ENCODE measurements around the gene HPSE2. TPM values are rescaled to one million over a fixed set of nuclear protein-coding genes. Genes with fewer than 3 reads are reported as not detected.

Gene HPSE2
- total RNA-seq, 1 donor from 2014 or later = 10.6 TPM

GRCh38 chr10:98576096-98576495, 659.6 kb downstream of the HPSE2 start:
- Histone ChIP-seq H3K27ac (no peak overlapping the region), H3K4me3 (no peak overlapping the region), H3K4me1 (no peaks in the 10 kb centered on the region), H3K27me3 (no peaks in the 10 kb centered on the region), H3K9me3 (no peaks in the 10 kb centered on the region), H3K36me3 (no peaks in the 10 kb centered on the region)
- no peak for DNase-seq (ENCODE audit: extremely low spot score in 2 of 2)
- intact Hi-C loops (cut with DNase I) = no loop called here
- TF ChIP-seq CTCF (IDR thresholded peaks at IDR 0.05) = no peak
- TF ChIP-seq POLR2A (IDR thresholded peaks at IDR 0.05) = no peak
- no peak for TF ChIP-seq POLR2AphosphoS5 (IDR thresholded peaks at IDR 0.05; ENCODE audit: insufficient read depth in 1 of 2, low read depth in 1 of 2)

DNA sequence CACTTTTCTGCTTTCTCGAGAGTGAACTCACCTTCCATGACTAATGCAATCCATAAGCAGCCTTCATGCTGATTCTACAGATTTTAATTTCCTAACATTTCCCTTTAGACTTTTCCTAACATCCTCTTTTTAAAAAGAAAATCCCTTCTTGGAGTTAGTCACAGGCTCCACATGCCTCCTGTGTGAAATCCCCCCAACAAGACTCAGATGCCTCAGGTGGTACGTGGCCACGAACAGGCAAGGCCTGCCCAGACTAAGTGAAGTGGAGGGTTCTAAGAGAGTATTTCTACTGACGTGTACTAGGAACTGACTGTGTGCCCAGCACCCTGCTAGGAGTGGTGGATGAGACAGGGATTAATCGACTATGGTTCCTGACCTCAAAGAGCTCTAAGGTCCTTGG, 663.1 kb downstream of the HPSE2 start:
- Histone ChIP-seq H3K4me1 (no peaks in the 10 kb centered on the region), H3K9me3 (no peaks in the 10 kb centered on the region), H3K4me3 (no peak overlapping the region), H3K27ac (no peak overlapping the region), H3K27me3 (no peaks in the 10 kb centered on the region), H3K36me3 (no peaks in the 10 kb centered on the region)
- no peak for TF ChIP-seq CTCF (IDR thresholded peaks at IDR 0.05)
- TF ChIP-seq POLR2AphosphoS5 (IDR thresholded peaks at IDR 0.05; ENCODE audit: insufficient read depth in 1 of 2, low read depth in 1 of 2) = no peak
- no peak for TF ChIP-seq POLR2A (IDR thresholded peaks at IDR 0.05)
- DNase-seq (ENCODE audit: extremely low spot score in 2 of 2) = no peak
- intact Hi-C loops (cut with DNase I) = no loop called here

- H3K4me3 ChIP-seq = no peak overlapping the region
- no peak overlapping the region for H3K27ac ChIP-seq
- intact Hi-C loops (cut with DNase I) = no loop called here
- no peaks in the 10 kb centered on the region for H3K36me3 ChIP-seq
- H3K9me3 ChIP-seq = no peaks in the 10 kb centered on the region
- TF ChIP-seq POLR2A (IDR thresholded peaks at IDR 0.05) (no peak), CTCF (IDR thresholded peaks at IDR 0.05) (no peak), POLR2AphosphoS5 (IDR thresholded peaks at IDR 0.05; ENCODE audit: insufficient read depth in 1 of 2, low read depth in 1 of 2) (no peak)
- no peaks in the 10 kb centered on the region for H3K4me1 ChIP-seq
- no peaks in the 10 kb centered on the region for H3K27me3 ChIP-seq
- no peak for DNase-seq (ENCODE audit: extremely low spot score in 2 of 2)
Observed at GRCh38 chr10:98570834-98571233, 664.8 kb downstream of the HPSE2 start.

- Histone ChIP-seq H3K4me1 (no peaks in the 10 kb centered on the region), H3K9me3 (no peaks in the 10 kb centered on the region), H3K27ac (no peak overlapping the region), H3K4me3 (no peak overlapping the region), H3K36me3 (no peaks in the 10 kb centered on the region), H3K27me3 (no peaks in the 10 kb centered on the region)
- intact Hi-C loops (cut with DNase I) = no loop called here
- TF ChIP-seq CTCF (IDR thresholded peaks at IDR 0.05) (no peak), POLR2AphosphoS5 (IDR thresholded peaks at IDR 0.05; ENCODE audit: insufficient read depth in 1 of 2, low read depth in 1 of 2) (no peak), POLR2A (IDR thresholded peaks at IDR 0.05) (no peak)
- DNase-seq (ENCODE audit: extremely low spot score in 2 of 2) = no peak
Observed at GRCh38 chr10:98569853-98570252, 665.8 kb downstream of the HPSE2 start.

GRCh38 chr10:98568551-98568950, 667.1 kb downstream of the HPSE2 start:
- H3K4me1 ChIP-seq = no peaks in the 10 kb centered on the region
- intact Hi-C loops (cut with DNase I) = no loop called here
- H3K27ac ChIP-seq = no peak overlapping the region

More at GRCh38 chr10:98568551-98568950, 667.1 kb downstream of the HPSE2 start:
- Histone ChIP-seq H3K36me3 (no peaks in the 10 kb centered on the region), H3K27me3 (no peaks in the 10 kb centered on the region), H3K4me3 (no peak overlapping the region), H3K9me3 (no peaks in the 10 kb centered on the region)
- TF ChIP-seq POLR2AphosphoS5 (IDR thresholded peaks at IDR 0.05; ENCODE audit: insufficient read depth in 1 of 2, low read depth in 1 of 2) (no peak), POLR2A (IDR thresholded peaks at IDR 0.05) (no peak), CTCF (IDR thresholded peaks at IDR 0.05) (no peak)
- no peak for DNase-seq (ENCODE audit: extremely low spot score in 2 of 2)

All from vagina (tissue), 2 donors.